ENCODE data around the gene TTC21B.
"Not testable (repeated sequence)": the region's sequence is repeated elsewhere in the genome, so short reads cannot be mapped to it uniquely, and the experiment has no call there.

The TTC21B gene

GRCh38 chr2:165953655-165954606 lies at the start of gene TTC21B:
Gene TTC21B (minus strand): TSS chr2:165953776. CDS start chr2:165953705, 71 bp downstream.
- peak; percentile 89 for DNase-seq (ENCODE audit: low read depth)

DNA sequence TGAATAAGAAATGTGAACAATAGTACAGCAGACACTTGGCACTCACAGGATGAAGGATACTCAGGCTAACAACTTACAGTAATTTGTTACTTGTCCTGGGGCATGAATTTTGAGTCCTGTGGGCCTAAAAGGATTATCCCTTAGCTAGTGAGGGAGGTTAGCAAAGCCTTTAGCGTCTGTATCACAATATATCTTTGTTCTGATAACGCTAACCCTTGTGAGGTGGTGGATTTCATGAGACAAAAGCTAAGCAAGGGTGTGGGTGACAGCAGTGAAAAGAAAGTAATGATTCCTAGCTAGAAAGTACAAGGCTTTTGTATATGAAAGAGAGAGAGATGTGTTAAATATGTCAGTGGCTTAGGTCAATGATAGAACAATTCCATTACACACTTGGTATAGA lies 46.8 kb upstream of the TTC21B start:
- DNase-seq (ENCODE audit: low read depth), result no peak

- no peak for DNase-seq (ENCODE audit: low read depth)
These were observed 37.3 kb upstream of the TTC21B start for GRCh38 chr2:165990846-165991245.

DNA sequence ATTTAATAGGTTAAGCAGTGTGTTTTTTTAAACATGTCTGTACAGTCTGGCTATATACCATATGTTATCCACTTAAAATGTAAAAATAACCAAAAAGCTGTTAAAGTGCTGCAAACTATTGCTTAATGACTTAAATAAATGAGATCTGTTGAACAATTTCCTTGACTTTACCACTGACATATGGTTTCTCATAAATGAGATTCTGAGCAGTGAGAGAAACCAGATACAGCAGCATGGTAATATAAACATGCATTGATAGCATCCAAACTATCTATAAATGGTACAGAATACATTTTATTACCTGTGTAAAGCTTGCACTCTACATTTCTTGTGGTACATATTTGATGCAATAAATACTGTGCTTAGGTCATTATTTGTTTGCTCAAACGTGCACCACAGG lies 36.3 kb upstream of the TTC21B start:
- DNase-seq (ENCODE audit: low read depth), result no peak

- no peak for DNase-seq (ENCODE audit: low read depth)
These were observed 31.5 kb upstream of the TTC21B start for GRCh38 chr2:165985120-165985519.

GRCh38 chr2:165972161-165972560 lies 18.6 kb upstream of the TTC21B start:
- not testable (repeated sequence) for DNase-seq (ENCODE audit: low read depth)

- no peak for DNase-seq (ENCODE audit: low read depth)
These were observed 17.1 kb upstream of the TTC21B start for GRCh38 chr2:165970663-165971062.

GRCh38 chr2:165969227-165969626 lies 15.7 kb upstream of the TTC21B start:
- no peak for DNase-seq (ENCODE audit: low read depth)

GRCh38 chr2:165967746-165968145 lies 14.2 kb upstream of the TTC21B start:
- no peak for DNase-seq (ENCODE audit: low read depth)

- no peak for DNase-seq (ENCODE audit: low read depth)
These were observed 8.2 kb upstream of the TTC21B start for GRCh38 chr2:165961818-165962217.

DNA sequence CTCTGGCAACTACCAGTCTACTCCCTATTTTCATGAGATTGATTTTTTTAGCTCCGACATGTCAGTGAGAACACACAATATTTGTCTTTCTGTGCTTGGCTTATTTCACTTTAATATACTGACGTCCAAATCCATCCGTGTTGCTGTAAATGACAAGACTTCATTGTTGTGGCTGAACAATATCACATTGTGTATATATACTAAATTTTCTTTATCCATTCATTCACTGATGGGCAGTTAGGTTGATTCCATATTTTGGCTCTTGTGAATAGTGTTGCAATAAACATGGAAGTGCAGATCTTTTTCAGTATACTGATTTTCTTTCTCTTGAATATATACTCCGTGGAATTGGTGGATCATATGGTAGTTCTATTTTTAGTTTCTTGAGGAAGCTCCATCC lies 5.8 kb upstream of the TTC21B start:
- no peak for DNase-seq (ENCODE audit: low read depth)

GRCh38 chr2:165958313-165958960 lies 4.9 kb upstream of the TTC21B start:
- no peak for DNase-seq (ENCODE audit: low read depth)

- no peak for DNase-seq (ENCODE audit: low read depth)
These were observed 3.6 kb upstream of the TTC21B start for GRCh38 chr2:165957030-165957675.

GRCh38 chr2:165953306-165953654 lies 296 bp downstream of the TTC21B start:
- DNase-seq (ENCODE audit: low read depth), result peak; percentile 18

DNA sequence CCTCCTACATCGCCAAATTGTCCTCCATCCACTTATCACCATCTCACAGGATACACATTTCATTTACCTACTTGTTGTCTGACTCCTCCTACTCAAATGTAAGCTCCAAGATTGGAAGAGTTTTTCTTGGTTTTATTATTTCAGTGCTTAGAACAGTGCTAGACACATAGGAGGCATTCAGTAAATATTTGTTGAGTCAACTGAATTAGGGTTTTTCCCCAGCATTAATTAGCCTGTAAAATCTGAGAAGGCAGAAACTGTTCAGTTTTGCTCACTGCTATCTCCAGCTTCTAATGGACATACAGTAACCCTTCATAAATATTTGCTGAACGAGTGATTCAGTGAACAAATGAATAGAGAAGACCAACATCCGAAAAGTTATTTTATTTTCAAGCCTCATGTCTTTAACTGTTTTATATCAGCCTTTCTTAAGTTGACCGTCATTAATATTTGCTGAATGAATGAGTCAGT lies 800 bp downstream of the TTC21B start:
- DNase-seq (ENCODE audit: low read depth), result no peak

DNA sequence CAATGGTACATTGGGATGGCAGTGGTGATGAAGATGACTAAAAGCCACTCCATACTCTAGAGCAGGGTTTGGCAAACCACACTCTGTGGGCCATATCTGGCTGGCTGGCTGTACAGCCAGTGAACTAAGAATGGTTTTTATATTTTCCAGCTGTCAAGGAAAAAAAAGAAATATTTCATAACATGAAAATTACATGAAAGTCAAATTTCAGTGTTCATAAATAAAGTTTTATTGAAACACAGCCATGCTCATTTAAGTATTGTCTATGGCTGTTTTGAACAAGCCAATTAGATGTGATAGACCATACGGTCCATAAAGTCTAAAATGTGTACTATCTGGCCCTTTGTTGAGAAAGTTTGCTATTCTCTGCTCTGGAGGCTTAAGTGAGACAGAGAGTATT lies 1.5 kb downstream of the TTC21B start:
- no peak for DNase-seq (ENCODE audit: low read depth)

DNA sequence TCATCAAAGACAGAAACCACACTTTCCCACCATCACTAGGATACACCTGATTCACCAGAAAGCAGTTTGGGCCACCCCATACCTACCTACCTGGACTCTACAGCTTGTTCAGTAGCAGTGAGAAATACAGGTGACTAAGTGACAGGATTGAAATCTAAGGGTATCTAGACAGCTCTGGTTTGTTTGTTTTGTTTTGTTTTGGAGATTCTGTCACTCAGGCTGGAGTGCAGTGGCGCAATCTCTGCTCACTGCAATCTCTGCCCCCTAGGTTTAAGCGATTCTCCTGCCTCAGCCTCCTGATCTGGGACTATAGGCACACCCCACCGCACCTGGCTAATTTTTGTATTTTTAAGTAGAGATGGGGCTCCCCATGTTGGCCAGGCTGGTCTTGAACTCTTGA lies 3.1 kb downstream of the TTC21B start:
- DNase-seq (ENCODE audit: low read depth), result no peak

DNA sequence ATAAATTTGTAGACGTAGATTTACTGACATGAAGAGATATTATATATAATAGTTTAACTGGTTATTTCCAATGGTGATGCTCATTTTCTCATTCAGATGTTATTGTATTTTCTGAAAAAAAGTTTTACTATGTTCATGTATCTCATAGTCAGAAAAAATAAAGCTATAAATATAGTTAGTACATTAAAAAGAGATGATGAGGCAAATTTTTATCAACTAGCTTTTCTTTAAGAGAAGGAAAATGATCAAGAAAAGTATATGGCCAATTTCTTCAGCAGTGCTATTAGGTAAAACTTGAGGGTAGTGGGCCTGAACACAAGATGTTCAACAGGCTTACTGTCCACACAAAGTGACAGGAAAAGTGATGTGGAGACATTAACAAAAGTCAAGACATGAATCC lies 11.7 kb downstream of the TTC21B start:
- no peak for DNase-seq (ENCODE audit: low read depth)

- no peak for DNase-seq (ENCODE audit: low read depth)
These were observed 15.3 kb downstream of the TTC21B start for GRCh38 chr2:165938237-165938636.

DNA sequence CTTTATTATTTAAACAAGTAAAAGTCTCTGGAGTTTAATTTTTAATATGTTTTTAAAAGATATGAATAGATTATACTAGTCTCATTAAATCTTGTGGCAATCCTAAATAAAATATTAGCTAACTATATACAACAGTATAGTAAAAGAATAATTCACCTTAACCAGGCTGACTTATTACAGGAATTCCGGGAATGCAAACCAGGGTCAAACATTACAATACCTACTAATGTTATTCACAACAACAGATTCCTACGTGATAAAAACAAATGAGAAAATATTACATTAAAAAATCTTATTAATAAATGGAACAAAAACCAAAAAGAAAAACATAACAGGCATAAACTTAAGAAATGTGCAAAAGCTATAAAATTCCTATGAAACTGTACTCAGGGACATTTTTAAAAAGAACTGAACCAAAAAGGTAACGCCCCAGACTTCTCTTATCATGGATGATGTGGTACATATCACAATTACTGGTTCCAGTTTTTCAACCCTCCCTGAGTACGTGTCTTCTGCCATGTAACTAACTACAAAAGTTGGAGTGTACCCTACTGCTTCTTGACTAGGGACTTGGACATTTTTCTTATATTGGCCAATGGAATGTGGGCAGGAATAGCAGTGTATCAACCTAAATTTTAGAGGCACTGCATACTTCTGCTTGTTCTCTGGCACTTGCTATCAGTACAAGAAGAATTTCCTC lies 20.2 kb downstream of the TTC21B start:
- DNase-seq (ENCODE audit: low read depth), result no peak

DNA sequence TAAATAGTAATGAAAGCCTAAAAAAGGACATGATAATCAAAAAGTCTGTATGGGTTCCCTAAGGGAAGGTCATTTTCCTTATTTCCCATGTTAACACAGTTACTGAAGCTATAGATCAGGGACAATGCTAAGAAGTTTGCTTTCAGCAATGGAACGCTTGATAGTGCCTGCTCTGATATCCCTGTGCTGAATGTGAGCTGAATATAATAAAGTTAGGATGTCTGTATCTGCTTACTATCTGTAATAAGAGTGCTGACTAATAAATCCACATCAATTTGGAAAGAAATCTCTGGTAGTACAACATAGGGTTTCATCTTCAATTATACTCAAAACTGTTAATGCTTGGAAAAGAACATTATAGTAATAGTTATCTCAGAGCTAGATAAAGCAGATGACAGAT lies 25.8 kb downstream of the TTC21B start:
- no peak for DNase-seq (ENCODE audit: low read depth)

- no peak for DNase-seq (ENCODE audit: low read depth)
These were observed 26.2 kb downstream of the TTC21B start for GRCh38 chr2:165927353-165927752.

Data from HS-5 (cell line).